GM19023 (cell line): ENCODE data around the gene INPP4A.
A peak's percentile ranks its signal among the peaks of the same experiment; 100 is the strongest.
"Not testable (repeated sequence)": the region's sequence is repeated elsewhere in the genome, so short reads cannot be mapped to it uniquely, and the experiment has no call there.

Experiments used
- ATAC-seq: cut with Tn5 transposase; IDR thresholded peaks from one replicate; pipeline ENCODE4 v1.9.1; 2021; ENCODE audit warnings: mild to moderate bottlenecking, moderate library complexity; ENCODE audit not compliant: unreplicated experiment

Gene INPP4A

GRCh38 chr2:98578231-98578630, 133.6 kb downstream of the INPP4A start:
- no peak for ATAC-seq

GRCh38 chr2:98579926-98580325, 135.3 kb downstream of the INPP4A start:
- ATAC-seq, result no peak

- ATAC-seq, result no peak
These were observed 136.1 kb downstream of the INPP4A start for GRCh38 chr2:98580656-98581284.

GRCh38 chr2:98582523-98582922, 137.9 kb downstream of the INPP4A start:
- no peak for ATAC-seq

- ATAC-seq, result no peak
These were observed 138.6 kb downstream of the INPP4A start for GRCh38 chr2:98583276-98583675.

- ATAC-seq, result no peak
These were observed 139.4 kb downstream of the INPP4A start for GRCh38 chr2:98583816-98584618.

- ATAC-seq, result no peak
These were observed 140.7 kb downstream of the INPP4A start for GRCh38 chr2:98585386-98585785.

- no peak for ATAC-seq
These were observed 142.0 kb downstream of the INPP4A start for GRCh38 chr2:98586551-98587140.

GRCh38 chr2:98588880-98589431, 144.3 kb downstream of the INPP4A start:
- no peak for ATAC-seq

- no peak for ATAC-seq
These were observed 144.8 kb downstream of the INPP4A start for GRCh38 chr2:98589489-98589888.

- no peak for ATAC-seq
These were observed 147.9 kb downstream of the INPP4A start for GRCh38 chr2:98592565-98592964.

- ATAC-seq, result not testable (repeated sequence)
These were observed 150.0 kb downstream of the INPP4A start for GRCh38 chr2:98594665-98595064.

- no peak for ATAC-seq
These were observed 154.2 kb downstream of the INPP4A start for GRCh38 chr2:98598781-98599428.

GRCh38 chr2:98601532-98602132, 157.0 kb downstream of the INPP4A start:
- no peak for ATAC-seq

- no peak for ATAC-seq
These were observed 159.9 kb downstream of the INPP4A start for GRCh38 chr2:98604547-98604946.

GRCh38 chr2:98605076-98605475, 160.4 kb downstream of the INPP4A start:
- ATAC-seq, result no peak

GRCh38 chr2:98606431-98606830, 161.8 kb downstream of the INPP4A start:
- no peak for ATAC-seq

GRCh38 chr2:98607104-98607503, 162.4 kb downstream of the INPP4A start:
- no peak for ATAC-seq

- no peak for ATAC-seq
These were observed 163.1 kb downstream of the INPP4A start for GRCh38 chr2:98607741-98608115.

GRCh38 chr2:98608116-98608961, 163.7 kb downstream of the INPP4A start, which contains the start of the genes COA5 and UNC50:
Gene COA5, minus strand, starts transcription at chr2:98608512. Its CDS starts 107 bp downstream, at chr2:98608405.
Gene UNC50, plus strand, starts transcription at chr2:98608589. Its CDS starts 1,171 bp downstream, at chr2:98609760.
- ATAC-seq, result peak; percentile 92
